ENCODE results near the gene ACYP2. TPM values are rescaled to one million over a fixed set of nuclear protein-coding genes. Genes with fewer than 3 reads are reported as not detected.

The ACYP2 gene
- total RNA-seq, 1 donor from 2014 or later = 9.0 TPM

GRCh38 chr2:54226260-54226659 is 110.8 kb downstream of the ACYP2 start:
- H3K4me3 ChIP-seq (ENCODE audit: low read depth, low read length) = no peak overlapping the region
- H3K36me3 ChIP-seq (ENCODE audit: control insufficient read depth, insufficient read depth, low read length) = no peaks in the 10 kb centered on the region
- FAIRE-seq (no peak), DNase-seq (ENCODE audit: low read depth) (no peak)
- H3K27me3 ChIP-seq (ENCODE audit: control insufficient read depth, insufficient read depth, low read length) = no peaks in the 10 kb centered on the region
- no peak for TF ChIP-seq CTCF (IDR thresholded peaks at IDR 0.05; ENCODE audit: insufficient read depth, low read length, severe bottlenecking)

- no peaks in the 10 kb centered on the region for H3K36me3 ChIP-seq (ENCODE audit: control insufficient read depth, insufficient read depth, low read length)
- no peak for TF ChIP-seq CTCF (IDR thresholded peaks at IDR 0.05; ENCODE audit: insufficient read depth, low read length, severe bottlenecking)
- no peaks in the 10 kb centered on the region for H3K27me3 ChIP-seq (ENCODE audit: control insufficient read depth, insufficient read depth, low read length)
- no peak for DNase-seq (ENCODE audit: low read depth)
- no peak for FAIRE-seq
- H3K4me3 ChIP-seq (ENCODE audit: low read depth, low read length) = no peak overlapping the region
Measured at GRCh38 chr2:54227798-54228197, 112.4 kb downstream of the ACYP2 start.

GRCh38 chr2:54228945-54229344 is 113.5 kb downstream of the ACYP2 start:
- TF ChIP-seq CTCF (IDR thresholded peaks at IDR 0.05; ENCODE audit: insufficient read depth, low read length, severe bottlenecking) = no peak
- FAIRE-seq = no peak
- Histone ChIP-seq H3K4me3 (ENCODE audit: low read depth, low read length) (no peak overlapping the region), H3K36me3 (ENCODE audit: control insufficient read depth, insufficient read depth, low read length) (no peaks in the 10 kb centered on the region), H3K27me3 (ENCODE audit: control insufficient read depth, insufficient read depth, low read length) (no peaks in the 10 kb centered on the region)
- DNase-seq (ENCODE audit: low read depth) = no peak

GRCh38 chr2:54233832-54234649 is 118.6 kb downstream of the ACYP2 start:
- Histone ChIP-seq H3K36me3 (ENCODE audit: control insufficient read depth, insufficient read depth, low read length) (no peaks in the 10 kb centered on the region), H3K27me3 (ENCODE audit: control insufficient read depth, insufficient read depth, low read length) (no peaks in the 10 kb centered on the region), H3K4me3 (ENCODE audit: low read depth, low read length) (no peak overlapping the region)
- FAIRE-seq (no peak), DNase-seq (ENCODE audit: low read depth) (no peak)
- no peak for TF ChIP-seq CTCF (IDR thresholded peaks at IDR 0.05; ENCODE audit: insufficient read depth, low read length, severe bottlenecking)

- FAIRE-seq (no peak), DNase-seq (ENCODE audit: low read depth) (no peak)
- Histone ChIP-seq H3K36me3 (ENCODE audit: control insufficient read depth, insufficient read depth, low read length) (no peaks in the 10 kb centered on the region), H3K4me3 (ENCODE audit: low read depth, low read length) (no peak overlapping the region), H3K27me3 (ENCODE audit: control insufficient read depth, insufficient read depth, low read length) (no peaks in the 10 kb centered on the region)
- no peak for TF ChIP-seq CTCF (IDR thresholded peaks at IDR 0.05; ENCODE audit: insufficient read depth, low read length, severe bottlenecking)
Measured at GRCh38 chr2:54237428-54237827, 122.0 kb downstream of the ACYP2 start.

GRCh38 chr2:54239427-54239826 is 124.0 kb downstream of the ACYP2 start:
- Histone ChIP-seq H3K4me3 (ENCODE audit: low read depth, low read length) (no peak overlapping the region), H3K27me3 (ENCODE audit: control insufficient read depth, insufficient read depth, low read length) (no peaks in the 10 kb centered on the region), H3K36me3 (ENCODE audit: control insufficient read depth, insufficient read depth, low read length) (no peaks in the 10 kb centered on the region)
- DNase-seq (ENCODE audit: low read depth) (no peak), FAIRE-seq (no peak)
- no peak for TF ChIP-seq CTCF (IDR thresholded peaks at IDR 0.05; ENCODE audit: insufficient read depth, low read length, severe bottlenecking)

Data from bronchial epithelial cell (primary cell).